IPS-18c (cell line): ENCODE results near the gene PLA2G2C.

Experiments
- H3K4me3 ChIP-seq: 2 replicates; pipeline ENCODE4 v1.7.0; 2013; ENCODE audit warnings: low read depth, mild to moderate bottlenecking, low read length, moderate library complexity; ENCODE audit not compliant: insufficient read depth
- H3K9me3 ChIP-seq: one replicate; pipeline ENCODE4 v1.6.1; 2013; ENCODE audit warnings: mild to moderate bottlenecking, low read length, moderate library complexity; ENCODE audit not compliant: control insufficient read depth, insufficient read depth

Gene PLA2G2C

DNA sequence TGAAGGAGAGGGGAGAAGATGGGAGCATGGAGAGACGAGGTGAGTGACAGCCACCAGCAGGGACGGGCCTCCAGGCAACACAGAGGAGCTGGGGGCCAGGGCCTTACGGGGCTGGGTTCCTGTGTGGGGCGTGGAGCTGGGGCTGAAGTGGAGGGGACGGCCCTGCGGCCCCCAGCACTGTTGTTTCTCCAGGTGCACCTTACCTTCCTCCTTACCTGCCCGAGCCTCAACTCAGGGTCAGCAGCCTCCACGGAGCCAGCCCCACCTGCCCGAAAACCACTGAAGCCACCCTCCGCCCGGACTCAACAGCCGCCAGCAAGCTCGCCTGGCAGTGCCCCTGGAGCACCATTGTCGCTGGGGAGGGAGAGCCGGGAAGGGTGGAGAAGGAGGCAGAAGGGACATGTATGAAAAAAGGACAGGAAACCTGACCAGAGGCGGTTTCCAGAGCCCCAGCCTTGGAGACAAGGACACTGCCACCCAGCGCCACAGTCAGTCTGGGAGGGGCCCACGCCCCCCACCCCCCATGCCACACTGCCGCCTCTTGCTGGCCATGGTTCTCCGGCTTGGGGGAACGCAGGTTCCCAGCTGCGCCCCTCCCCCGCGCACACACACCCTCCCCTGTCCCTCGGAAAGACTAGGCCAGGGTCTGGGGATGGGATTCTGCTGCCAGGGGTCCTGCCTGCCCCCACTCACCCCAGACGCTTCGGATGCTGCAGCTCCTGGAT is 36.6 kb downstream of the PLA2G2C start:
- Histone ChIP-seq H3K4me3 (no peak overlapping the region), H3K9me3 (no peaks in the 10 kb centered on the region)

DNA sequence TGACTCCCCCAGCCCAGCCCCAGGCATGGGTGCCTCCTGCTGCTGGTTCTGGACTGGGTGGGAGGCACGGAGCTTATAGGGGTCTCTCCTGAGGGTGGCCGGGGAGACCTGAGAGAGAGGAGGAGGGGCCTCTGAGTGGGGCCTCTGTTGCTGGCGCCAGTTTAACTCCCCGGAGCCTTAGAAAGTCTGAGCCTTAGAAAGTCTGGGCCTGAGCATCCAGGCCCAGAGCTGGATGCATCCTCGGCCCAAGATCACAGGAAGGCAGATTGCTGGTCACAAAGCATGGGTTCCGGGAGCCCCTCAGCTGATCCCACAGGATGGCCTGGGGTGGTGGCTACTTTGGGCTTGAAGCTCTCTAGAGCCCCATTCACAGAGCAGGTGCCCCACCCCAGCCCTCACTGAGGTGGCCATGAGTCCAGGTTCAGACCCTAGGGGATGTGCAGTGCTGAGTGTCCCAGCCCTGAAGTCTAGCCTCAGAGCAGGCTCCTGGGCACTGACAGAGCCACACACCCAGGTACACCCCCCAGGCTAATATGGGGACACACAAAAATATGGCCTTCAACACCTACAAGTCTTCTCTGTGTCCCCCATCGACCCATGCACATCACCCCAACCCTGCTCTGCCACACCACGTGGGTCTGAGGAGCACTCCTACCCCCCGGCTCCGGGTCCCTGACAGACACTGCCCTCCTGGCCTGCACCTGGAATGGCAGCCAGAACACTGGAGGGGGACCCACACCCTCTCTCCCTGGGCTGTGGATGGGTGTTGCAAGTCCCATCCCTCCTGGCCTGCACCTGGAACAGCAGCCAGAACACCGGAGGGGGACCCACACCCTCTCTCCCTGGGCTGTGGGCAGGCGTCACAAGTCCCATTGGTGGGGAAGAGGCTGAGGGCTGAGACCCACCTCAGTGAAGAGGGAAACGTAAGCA is 37.5 kb downstream of the PLA2G2C start:
- H3K9me3 ChIP-seq: no peaks in the 10 kb centered on the region
- no peak overlapping the region for H3K4me3 ChIP-seq

DNA sequence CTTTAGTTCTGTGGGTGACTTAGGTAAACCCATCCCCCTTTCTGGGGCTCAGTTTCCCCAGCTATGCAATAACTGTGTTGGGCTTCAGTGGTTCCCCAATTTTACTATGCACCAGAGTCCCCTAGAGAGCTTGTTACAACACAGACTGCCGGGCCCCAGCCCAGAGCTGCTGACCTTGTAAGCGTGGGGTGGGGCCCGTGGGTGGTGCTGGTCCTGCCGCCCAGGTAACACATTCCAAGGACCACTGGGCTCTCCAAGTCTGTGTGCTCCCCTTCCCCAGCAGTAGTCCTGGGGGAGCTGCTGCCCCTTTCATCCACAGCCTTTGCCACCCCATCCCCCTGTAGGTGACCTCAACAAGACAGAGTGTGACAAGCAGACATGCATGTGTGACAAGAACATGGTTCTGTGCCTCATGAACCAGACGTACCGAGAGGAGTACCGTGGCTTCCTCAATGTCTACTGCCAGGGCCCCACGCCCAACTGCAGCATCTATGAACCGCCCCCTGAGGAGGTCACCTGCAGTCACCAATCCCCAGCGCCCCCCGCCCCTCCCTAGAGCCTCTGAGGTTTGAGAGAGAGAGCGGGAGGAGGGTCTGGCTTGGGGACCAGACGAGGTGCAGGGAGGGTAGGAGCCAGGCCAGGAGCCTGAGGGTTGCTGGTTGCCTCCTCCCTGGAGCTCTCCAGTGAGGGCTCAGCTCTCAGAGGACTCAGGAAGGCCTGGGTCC is 38.3 kb downstream of the PLA2G2C start:
- H3K4me3 ChIP-seq: no peak overlapping the region
- peaks cover 2% of the 10 kb centered on the region for H3K9me3 ChIP-seq

DNA sequence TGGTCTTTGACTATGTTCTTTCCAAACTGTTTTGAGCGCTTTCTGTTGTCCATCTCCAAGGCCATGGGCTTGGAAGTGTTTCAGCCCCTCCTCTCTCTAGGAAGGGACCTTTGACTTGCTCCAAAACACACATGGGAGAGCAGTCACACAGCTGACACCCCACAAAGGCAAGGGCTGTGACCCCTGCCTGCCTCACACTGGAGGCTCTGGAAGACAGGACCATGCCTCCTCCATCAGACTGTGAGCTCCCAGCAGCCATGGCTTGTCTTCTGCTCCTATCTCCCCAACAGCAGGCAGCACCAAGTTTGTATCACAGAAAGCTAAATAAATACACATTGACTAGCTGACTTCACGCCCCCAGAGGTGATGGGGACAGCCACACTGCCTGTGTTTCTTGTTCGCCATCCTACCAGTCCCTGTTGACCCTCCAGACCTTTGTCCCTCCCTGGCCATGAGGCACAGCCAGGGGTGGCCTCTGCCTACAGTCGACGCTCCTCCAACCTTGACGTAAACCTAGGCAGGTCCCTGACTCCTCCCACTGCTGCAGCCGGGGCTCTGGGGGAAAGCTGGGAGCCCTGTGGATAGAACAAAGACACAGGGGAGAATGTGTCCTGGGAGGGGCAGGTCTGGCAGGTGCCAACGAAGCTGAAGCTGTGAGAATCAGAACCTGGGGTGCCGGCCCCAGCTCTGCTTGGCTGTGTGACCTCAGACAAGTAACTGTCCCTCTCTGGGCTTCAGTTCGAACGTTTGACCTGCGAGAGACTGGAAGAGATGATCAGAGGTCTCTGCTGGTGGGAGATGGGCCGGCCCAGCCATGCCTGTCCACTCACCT is 42.4 kb downstream of the PLA2G2C start:
- Histone ChIP-seq H3K4me3 (no peak overlapping the region), H3K9me3 (peaks cover 2% of the 10 kb centered on the region)

DNA sequence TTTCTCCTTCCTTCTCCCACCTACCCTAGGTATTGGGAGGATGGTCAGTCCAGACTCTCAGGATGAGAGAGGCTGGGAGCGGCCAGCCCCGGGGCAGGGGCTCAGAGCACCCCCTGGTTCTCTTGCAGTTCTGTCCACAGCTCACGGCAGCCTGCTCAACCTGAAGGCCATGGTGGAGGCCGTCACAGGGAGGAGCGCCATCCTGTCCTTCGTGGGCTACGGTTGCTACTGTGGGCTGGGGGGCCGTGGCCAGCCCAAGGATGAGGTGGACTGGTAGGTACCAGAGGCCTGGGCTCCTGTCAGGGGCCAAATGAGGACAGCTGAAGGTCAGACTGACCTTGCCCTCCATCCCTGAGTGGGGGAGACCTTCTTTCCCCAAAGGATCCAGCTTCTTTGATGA is 43.0 kb downstream of the PLA2G2C start:
- Histone ChIP-seq H3K4me3 (no peak overlapping the region), H3K9me3 (peaks cover 2% of the 10 kb centered on the region)

DNA sequence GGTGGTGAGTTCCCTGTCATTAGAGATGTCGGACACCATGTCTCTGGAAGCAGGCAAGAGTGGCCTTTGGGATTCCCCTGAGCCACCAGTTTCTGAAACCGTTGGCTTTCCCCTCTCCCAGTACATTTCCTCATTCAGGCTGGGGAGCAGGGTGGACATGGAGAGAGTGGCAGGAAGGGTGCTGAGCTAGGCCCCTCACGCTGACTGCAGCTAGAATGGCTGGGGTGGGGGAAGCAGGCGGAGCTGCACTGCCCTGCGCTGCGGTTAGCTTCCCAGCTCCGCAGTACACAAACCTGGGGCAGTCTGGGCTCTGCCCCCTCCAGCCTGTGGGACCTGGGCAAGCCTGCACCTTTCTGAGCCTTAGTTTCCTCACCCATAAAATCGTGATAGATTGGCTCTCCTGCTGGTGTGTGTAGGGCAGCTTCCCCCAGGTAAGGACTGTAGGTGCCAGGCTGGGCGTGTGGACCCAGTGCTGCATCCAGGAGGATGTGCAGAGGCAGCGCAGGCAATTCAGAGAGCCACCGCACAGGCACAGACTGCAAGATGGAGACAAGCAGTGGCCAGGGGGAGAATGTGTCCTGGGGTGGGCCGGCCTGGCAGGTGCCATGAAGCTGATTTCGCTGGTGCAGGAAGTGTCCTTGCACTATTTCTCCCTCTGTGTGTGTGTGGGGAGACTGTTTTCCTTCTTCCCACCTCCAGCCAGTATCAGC is 44.2 kb downstream of the PLA2G2C start:
- H3K9me3 ChIP-seq: peaks cover 6% of the 10 kb centered on the region
- no peak overlapping the region for H3K4me3 ChIP-seq

GRCh38 chr1:20141466-20141865 is 44.9 kb downstream of the PLA2G2C start:
- no peak overlapping the region for H3K4me3 ChIP-seq
- H3K9me3 ChIP-seq: peaks cover 6% of the 10 kb centered on the region

- no peak overlapping the region for H3K4me3 ChIP-seq
- peaks cover 6% of the 10 kb centered on the region for H3K9me3 ChIP-seq
These were observed 45.3 kb downstream of the PLA2G2C start for GRCh38 chr1:20141001-20141400.

DNA sequence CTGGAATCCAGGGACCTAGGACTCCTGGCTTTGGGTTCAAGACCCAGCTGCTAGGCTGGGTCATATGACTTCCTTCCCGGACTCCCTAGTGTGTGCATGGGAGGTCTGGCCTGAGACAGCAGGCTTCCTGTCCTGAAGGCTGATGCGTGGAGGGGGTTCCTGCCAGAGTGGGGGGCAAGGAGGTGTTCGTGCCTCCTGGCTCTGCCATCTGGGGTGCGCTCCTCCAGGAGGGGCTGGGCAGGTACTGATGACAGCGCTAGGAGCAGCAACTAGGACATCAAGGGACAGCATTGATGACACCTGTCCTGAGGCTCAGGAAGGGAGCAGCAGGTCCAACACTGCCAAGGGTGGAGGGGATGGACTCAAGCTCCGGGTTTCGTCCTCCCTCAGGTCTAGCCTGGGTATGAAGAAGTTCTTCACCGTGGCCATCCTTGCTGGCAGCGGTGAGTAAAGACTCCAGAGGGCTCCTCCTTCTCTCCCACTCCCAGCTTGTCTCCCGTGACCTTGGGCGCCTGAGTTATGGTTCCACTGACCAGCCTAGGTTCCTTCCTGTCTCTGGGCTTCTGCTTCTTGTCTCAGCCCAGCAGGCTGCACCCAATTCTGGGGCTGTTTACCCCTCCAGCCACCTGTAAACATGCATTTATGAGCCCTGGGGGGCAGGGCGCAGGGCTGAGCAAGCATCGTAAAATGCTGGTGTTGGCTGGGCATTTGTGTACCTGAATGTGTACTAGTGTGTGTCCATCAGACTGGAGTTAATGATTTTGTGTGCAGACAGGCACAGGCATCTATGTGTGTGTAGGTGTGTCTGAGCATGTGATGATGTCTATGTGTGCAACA is 46.3 kb downstream of the PLA2G2C start:
- H3K4me3 ChIP-seq: no peak overlapping the region

GRCh38 chr1:20138961-20139550 is 47.3 kb downstream of the PLA2G2C start, which contains the start of gene PLA2G2F:
PLA2G2F (plus strand) TSS chr1:20139323; CDS start chr1:20139428, 105 bp downstream.
- Histone ChIP-seq H3K9me3 (peaks cover 6% of the 10 kb centered on the region), H3K4me3 (no peak within 1 kb of the TSS)

More for the DNA sequence above, 46.3 kb downstream of the PLA2G2C start:
- peaks cover 6% of the 10 kb centered on the region for H3K9me3 ChIP-seq

DNA sequence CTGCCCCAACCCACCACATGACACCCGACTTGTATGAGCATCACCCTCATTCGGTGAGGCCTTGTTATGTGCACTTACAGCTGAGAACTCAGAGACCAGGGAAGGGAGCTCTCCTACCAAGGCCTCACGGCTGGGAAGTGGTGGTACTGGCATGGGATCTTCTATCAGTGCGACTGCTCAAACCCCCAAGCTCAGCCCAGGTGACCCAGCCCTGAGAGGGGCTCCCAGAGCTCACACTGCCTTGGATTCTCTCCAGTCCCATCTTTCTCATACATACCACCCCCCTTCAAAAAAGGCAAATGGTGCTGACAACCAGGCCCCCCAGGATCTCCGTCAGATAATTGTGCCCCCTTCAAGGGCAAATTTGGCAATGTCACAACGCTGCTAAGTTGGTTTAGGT is 48.0 kb downstream of the PLA2G2C start:
- H3K9me3 ChIP-seq: peaks cover 6% of the 10 kb centered on the region
- no peak overlapping the region for H3K4me3 ChIP-seq

- peaks cover 3% of the 10 kb centered on the region for H3K9me3 ChIP-seq
These were observed 48.7 kb downstream of the PLA2G2C start for GRCh38 chr1:20137604-20138003.

DNA sequence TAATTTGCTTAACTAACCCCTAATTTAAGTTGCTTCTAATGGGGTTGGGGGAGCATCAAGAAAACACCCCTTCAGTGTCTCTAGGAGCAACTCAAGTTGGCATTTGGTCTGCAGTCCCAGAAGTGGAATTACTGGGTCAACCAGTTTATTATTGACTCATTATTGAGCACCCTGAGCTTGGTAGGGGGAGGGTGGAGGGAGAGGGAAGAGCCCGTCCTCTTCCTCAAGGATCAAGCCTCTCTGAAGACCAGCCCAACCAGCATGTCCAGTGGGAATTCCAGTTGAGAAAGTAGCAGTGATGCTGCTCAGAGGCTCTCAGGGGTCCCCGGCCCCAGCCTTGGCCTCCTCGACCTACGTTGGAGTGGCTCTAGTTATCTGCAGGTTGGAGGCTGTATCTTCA is 49.3 kb downstream of the PLA2G2C start:
- no peak overlapping the region for H3K4me3 ChIP-seq
- peaks cover 3% of the 10 kb centered on the region for H3K9me3 ChIP-seq

More at GRCh38 chr1:20137604-20138003, 48.7 kb downstream of the PLA2G2C start:
- no peak overlapping the region for H3K4me3 ChIP-seq

- H3K4me3 ChIP-seq: no peak overlapping the region
- H3K9me3 ChIP-seq: peaks cover 3% of the 10 kb centered on the region
These were observed 50.1 kb downstream of the PLA2G2C start for GRCh38 chr1:20136249-20136648.

GRCh38 chr1:20134995-20135394 is 51.3 kb downstream of the PLA2G2C start:
- peaks cover 3% of the 10 kb centered on the region for H3K9me3 ChIP-seq
- no peak overlapping the region for H3K4me3 ChIP-seq
